Activated T-helper 1 cell treated with anti-CD3 and anti-CD28 coated beads, Interleukin-12 subunit alpha, Interleukin-12 subunit beta, Interleukin-2, Interleukin-4 antibody, amounts not matched to agents 30 ng/mL and 10 ng/mL and 1 ng/mL, durations not matched to agents 14 hours and 24 hours and 36 hours (primary cell): Measurements from ENCODE around the gene MX2. TPM values are rescaled to one million over a fixed set of nuclear protein-coding genes. Genes with fewer than 3 reads are reported as not detected.

Experiments used
- DNase-seq: peaks from one replicate; pipeline ENCODE4 v3.0.0; 2021; ENCODE audit warnings: low spot score
- H3K27ac Mint-ChIP-seq: one replicate; pipeline ENCODE4 v1.8.0; 2021; ENCODE audit warnings: mild to moderate bottlenecking, mixed read lengths
- H3K27me3 Mint-ChIP-seq: one replicate; pipeline ENCODE4 v1.8.0; 2022; ENCODE audit warnings: mild to moderate bottlenecking, moderate library complexity, mixed read lengths; ENCODE audit not compliant: insufficient read depth
- H3K36me3 Mint-ChIP-seq: one replicate; pipeline ENCODE4 v1.8.0; 2021; ENCODE audit warnings: low read depth, mixed read lengths
- H3K4me1 Mint-ChIP-seq: one replicate; pipeline ENCODE4 v1.8.0; 2021; ENCODE audit warnings: low read depth, mixed read lengths
- H3K4me3 Mint-ChIP-seq: one replicate; pipeline ENCODE4 v1.8.0; 2021; ENCODE audit warnings: mild to moderate bottlenecking, moderate library complexity, mixed read lengths
- H3K9me3 Mint-ChIP-seq: one replicate; pipeline ENCODE4 v1.8.0; 2021; ENCODE audit warnings: mixed read lengths
- intact Hi-C: fragments of 100-400 bp; cut with micrococcal nuclease; formaldehyde crosslinking; loops from one replicate; pipeline ENCODE4 v1.15.1; 2024
- total RNA-seq: library from RNA; stranded (reverse); gene quantifications from 2 replicates; pipeline ENCODE4 v1.2.3, GENCODE V29; 2022

MX2 gene
- total RNA-seq, 1 donor from 2014 or later: 8.2 TPM

DNA sequence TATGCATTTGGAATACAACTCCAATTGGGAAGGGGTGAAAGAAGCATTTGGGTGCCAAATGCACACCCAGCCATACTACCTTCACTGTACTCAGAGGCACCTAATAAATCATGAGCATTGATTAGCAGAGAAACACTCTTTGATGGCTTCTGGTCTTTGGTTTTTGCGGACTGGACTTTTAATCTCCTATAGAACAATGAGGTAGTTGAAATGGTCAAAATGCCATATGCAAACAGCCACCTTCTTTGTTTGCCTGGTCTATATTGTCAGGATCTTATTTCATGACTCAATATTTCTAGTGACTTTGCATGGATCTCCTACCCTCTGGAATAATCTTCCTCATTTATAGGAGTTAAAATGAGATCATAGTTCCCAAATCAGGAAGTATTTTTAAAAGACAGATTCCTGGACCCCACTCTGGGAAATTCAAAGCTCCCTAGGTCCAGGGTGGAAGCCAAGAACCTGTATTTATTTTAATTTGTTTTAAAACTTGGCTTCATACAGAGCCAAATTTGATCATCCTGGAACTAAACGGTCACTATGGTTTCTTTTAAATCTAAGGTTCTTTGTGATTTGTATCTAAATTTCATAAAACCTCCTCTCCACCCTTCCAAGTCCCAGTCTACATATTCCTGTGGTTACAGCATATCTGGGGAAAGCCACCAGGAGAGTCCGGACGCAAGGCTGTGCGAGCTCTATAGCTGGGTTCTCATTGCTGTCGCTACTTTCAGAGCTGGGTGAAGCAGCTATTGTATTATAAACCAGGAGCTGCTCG lies 36.5 kb upstream of the MX2 start:
- no peak overlapping the region for H3K27ac Mint-ChIP-seq
- H3K4me1 Mint-ChIP-seq: peaks cover 5% of the 10 kb centered on the region
- no peak for DNase-seq
- peaks cover 10% of the 10 kb centered on the region for H3K27me3 Mint-ChIP-seq
- intact Hi-C loops: no loop called here
- no peaks in the 10 kb centered on the region for H3K9me3 Mint-ChIP-seq
- H3K36me3 Mint-ChIP-seq: no peaks in the 10 kb centered on the region
- no peak overlapping the region for H3K4me3 Mint-ChIP-seq

DNA sequence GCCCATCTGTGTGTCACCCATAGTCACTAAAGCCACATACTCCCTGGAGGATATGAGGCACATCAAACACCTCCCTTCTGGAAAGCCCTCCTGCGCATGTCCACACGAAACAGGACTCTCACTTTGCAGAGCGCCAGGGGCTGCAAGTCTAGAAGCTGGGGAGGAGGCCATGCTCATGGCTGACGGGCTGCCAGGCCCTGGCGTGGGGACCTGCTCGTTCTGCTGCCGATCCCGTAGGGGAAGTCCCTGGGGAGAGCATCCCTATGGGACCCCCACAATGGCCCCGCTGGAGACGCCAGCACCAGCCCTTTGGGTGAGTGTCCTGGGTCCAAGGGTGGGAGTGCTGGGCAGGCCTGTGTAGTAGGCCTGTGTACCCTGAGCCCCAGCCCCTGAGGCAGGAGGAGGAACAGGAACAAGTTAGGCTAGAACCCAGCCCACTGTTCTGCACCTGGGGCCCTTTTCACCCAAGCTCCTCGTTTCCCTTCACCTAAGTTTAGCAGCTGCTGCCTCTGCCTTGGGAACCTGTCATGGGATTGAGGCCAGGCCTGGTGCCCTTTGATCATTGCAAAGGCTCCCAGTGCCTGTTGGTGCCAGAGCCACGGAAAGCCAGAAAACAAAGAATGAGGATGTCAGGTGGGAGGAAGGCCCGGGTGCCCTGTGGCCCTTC lies 35.3 kb upstream of the MX2 start:
- peaks cover 12% of the 10 kb centered on the region for H3K27me3 Mint-ChIP-seq
- H3K4me1 Mint-ChIP-seq: peaks cover 5% of the 10 kb centered on the region
- intact Hi-C loops: no loop called here

DNA sequence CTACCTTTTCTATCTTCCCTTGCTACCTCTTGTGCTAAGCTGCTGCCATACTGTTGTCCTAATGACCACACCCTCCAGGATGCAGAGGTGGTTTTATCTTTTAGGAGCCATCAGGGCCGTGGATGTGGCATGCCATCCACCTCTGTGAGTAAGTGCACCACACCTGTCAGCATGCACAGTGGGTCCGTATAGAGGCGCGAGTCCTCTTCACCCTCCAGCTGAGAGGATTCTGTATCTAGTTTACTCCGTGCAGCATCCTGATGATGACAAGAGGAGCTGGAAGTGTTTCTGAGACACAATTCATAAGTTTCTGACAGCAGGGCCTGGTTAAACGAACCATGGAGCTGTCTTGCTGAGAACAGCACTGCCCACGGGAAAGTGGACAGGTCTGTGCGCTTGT lies 34.1 kb upstream of the MX2 start:
- H3K4me3 Mint-ChIP-seq: no peak overlapping the region
- H3K9me3 Mint-ChIP-seq: peaks cover 3% of the 10 kb centered on the region
- H3K4me1 Mint-ChIP-seq: no peaks in the 10 kb centered on the region
- H3K36me3 Mint-ChIP-seq: no peaks in the 10 kb centered on the region
- intact Hi-C loops: no loop called here
- H3K27ac Mint-ChIP-seq: no peak overlapping the region
- DNase-seq: no peak
- peaks cover 17% of the 10 kb centered on the region for H3K27me3 Mint-ChIP-seq

More for the DNA sequence above, 35.3 kb upstream of the MX2 start:
- no peak overlapping the region for H3K27ac Mint-ChIP-seq
- no peak for DNase-seq
- no peak overlapping the region for H3K4me3 Mint-ChIP-seq
- no peaks in the 10 kb centered on the region for H3K9me3 Mint-ChIP-seq
- H3K36me3 Mint-ChIP-seq: no peaks in the 10 kb centered on the region

DNA sequence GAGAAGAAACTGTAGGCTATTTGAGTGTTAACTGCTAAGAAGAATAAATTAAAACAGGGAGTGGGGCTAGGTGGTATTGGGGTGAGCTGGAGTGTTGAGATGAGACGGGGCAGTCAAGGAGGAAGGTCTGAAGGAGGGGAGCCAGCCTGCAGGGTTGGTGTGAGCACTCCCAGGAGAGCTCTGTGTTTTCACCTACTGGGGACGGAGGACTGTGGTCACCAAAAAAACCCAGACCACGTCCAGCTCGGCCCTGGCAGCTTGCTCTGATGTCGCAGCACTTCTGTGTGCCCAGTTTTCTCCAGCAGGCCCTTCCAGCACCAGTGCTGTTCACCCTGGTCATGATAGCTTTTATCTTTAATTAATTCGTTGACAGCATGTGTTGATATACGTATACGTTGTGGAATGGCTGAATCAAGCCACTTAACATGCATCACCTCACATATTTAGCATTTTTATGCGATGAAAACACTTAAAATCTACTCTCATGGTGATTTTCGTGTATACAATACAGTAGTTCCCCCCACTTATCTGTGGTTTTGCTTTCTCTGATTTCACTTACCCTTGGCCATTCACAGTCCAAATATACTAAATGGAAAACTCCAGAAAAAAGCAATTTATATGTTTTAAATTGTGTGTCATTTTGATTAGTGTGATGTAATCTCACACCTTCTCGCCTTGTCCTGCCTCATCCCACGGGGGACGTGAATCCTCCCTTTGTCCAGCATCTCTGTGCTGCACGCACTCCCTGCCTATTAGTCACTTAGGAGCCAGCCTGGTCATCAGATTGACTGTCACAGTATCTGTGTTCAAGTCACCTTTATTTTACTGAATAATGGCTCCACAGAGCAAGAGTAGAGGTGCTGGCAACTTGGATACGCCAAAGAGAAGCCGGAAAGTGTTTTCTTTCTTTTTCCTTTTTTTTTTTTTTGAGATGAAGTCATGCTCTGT lies 32.9 kb upstream of the MX2 start:
- no peak overlapping the region for H3K27ac Mint-ChIP-seq
- peaks cover 12% of the 10 kb centered on the region for H3K9me3 Mint-ChIP-seq
- peaks cover 12% of the 10 kb centered on the region for H3K27me3 Mint-ChIP-seq
- H3K4me1 Mint-ChIP-seq: no peaks in the 10 kb centered on the region
- intact Hi-C loops: no loop called here
- no peak for DNase-seq
- no peak overlapping the region for H3K4me3 Mint-ChIP-seq
- H3K36me3 Mint-ChIP-seq: no peaks in the 10 kb centered on the region

DNA sequence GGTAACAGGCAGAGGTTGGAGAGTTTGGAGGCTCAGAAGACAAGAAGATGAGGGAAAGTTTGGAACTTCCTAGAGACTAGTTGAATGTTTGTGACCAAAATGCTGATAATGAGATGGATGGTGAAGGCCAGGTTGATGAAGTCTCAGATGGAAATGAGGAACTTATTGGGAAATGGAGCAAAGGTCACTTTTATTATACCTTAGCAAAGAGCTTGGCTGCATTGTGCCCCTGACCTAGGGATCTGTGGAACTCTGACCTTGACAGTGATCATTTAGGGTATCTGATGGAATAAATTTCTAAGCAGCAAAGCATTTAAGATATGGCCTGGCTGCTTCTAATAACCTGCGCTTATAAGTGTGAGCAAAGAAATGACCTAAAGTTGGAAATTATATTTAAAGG lies 28.1 kb upstream of the MX2 start:
- intact Hi-C loops: no loop called here
- no peaks in the 10 kb centered on the region for H3K36me3 Mint-ChIP-seq
- peaks cover 13% of the 10 kb centered on the region for H3K9me3 Mint-ChIP-seq
- DNase-seq: no peak
- H3K4me3 Mint-ChIP-seq: no peak overlapping the region
- H3K27me3 Mint-ChIP-seq: peaks cover 12% of the 10 kb centered on the region
- no peak overlapping the region for H3K27ac Mint-ChIP-seq
- no peaks in the 10 kb centered on the region for H3K4me1 Mint-ChIP-seq

DNA sequence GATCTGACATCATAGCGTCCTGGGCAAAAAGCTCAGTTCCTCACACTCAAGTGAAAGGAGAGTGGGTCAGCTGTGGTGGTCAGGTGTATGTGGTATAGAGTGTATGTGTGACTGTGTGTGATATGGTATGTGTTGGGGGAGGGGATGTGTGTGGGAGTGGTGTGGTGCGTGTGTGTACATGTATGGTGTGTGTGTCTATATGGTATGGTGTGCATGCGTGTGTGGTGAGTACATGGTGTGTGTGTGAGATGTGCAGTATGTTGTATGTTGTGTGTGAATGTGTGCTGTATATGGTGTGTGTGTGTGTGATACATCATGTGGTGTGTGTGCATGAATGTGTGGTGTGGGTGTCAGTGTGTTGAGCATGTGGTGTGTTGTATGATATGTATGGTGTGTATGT lies 24.3 kb upstream of the MX2 start:
- H3K9me3 Mint-ChIP-seq: peaks cover 18% of the 10 kb centered on the region

DNA sequence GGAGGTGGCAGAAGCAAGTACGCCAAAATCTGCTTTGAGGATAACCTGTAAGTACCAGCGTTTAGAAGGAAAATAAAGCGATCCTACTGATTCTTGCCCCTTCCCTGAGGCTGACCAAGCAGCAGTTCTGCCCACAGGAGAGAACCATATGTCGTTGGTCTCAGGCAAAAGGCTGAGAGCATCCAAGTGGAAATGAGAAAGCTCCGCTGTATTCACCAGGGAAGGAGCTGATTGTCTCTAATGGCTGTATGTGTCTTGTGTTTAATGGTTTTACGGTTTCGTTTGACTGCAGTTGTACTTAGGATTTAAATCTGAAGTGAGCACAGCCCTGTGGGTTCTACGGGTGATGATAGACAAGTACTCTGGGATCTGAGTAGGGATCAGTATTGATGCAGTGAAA lies 23.4 kb upstream of the MX2 start:
- H3K4me1 Mint-ChIP-seq: no peaks in the 10 kb centered on the region
- intact Hi-C loops: no loop called here
- no peak overlapping the region for H3K4me3 Mint-ChIP-seq
- peaks cover 11% of the 10 kb centered on the region for H3K9me3 Mint-ChIP-seq
- no peak for DNase-seq
- no peaks in the 10 kb centered on the region for H3K36me3 Mint-ChIP-seq
- H3K27ac Mint-ChIP-seq: no peak overlapping the region
- H3K27me3 Mint-ChIP-seq: peaks cover 14% of the 10 kb centered on the region

More for the DNA sequence above, 24.3 kb upstream of the MX2 start:
- Mint-ChIP-seq H3K4me1 (no peaks in the 10 kb centered on the region), H3K27me3 (peaks cover 10% of the 10 kb centered on the region), H3K36me3 (no peaks in the 10 kb centered on the region), H3K4me3 (no peak overlapping the region), H3K27ac (no peak overlapping the region)
- DNase-seq: no peak
- intact Hi-C loops: no loop called here

DNA sequence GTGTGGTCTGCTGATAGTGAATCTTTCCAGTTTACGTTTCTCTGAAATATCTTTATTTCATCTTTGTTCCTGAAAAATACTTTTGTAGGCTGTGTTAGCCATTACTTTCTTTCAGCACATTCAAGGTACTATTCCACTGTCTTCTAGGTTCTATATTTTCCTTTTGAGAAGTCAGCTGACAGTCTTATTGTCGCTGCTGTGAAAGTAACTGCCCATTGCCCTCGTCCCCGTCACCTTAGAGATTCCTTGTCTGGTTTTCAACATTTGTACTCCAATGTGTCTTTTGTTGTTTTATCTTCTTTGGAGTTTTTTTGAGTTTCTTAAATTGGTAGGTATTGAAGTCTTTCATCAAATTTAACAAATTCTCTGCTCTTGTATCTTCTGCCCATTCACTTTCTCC lies 19.8 kb upstream of the MX2 start:
- peaks cover 22% of the 10 kb centered on the region for H3K27me3 Mint-ChIP-seq
- no peak for DNase-seq
- intact Hi-C loops: no loop called here

DNA sequence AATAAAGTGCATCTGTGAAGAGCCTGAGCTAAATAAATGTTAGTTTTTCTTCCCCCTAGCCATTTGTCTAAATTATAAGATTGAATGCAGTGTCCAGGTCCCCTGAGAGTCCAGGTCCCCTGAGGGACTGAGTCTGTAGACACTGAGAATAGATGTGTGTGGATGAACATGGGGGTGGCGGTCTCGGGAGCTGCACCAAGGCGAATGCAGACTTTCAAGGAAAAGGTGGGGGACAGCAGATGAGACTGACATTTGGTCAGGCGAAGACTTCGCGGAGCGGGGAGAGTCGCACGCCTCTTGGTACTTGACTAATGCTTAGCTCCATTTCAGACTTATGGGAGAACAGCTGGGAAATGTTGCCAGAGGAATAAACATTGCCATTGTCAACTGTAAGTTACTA lies 17.7 kb upstream of the MX2 start:
- no peak overlapping the region for H3K27ac Mint-ChIP-seq
- intact Hi-C loops: no loop called here
- no peak overlapping the region for H3K4me3 Mint-ChIP-seq
- peaks cover 30% of the 10 kb centered on the region for H3K27me3 Mint-ChIP-seq
- DNase-seq: no peak
- H3K4me1 Mint-ChIP-seq: no peaks in the 10 kb centered on the region
- no peaks in the 10 kb centered on the region for H3K36me3 Mint-ChIP-seq
- peaks cover 5% of the 10 kb centered on the region for H3K9me3 Mint-ChIP-seq

More for the DNA sequence above, 19.8 kb upstream of the MX2 start:
- no peaks in the 10 kb centered on the region for H3K4me1 Mint-ChIP-seq
- peaks cover 5% of the 10 kb centered on the region for H3K9me3 Mint-ChIP-seq
- no peak overlapping the region for H3K4me3 Mint-ChIP-seq
- no peaks in the 10 kb centered on the region for H3K36me3 Mint-ChIP-seq
- no peak overlapping the region for H3K27ac Mint-ChIP-seq

DNA sequence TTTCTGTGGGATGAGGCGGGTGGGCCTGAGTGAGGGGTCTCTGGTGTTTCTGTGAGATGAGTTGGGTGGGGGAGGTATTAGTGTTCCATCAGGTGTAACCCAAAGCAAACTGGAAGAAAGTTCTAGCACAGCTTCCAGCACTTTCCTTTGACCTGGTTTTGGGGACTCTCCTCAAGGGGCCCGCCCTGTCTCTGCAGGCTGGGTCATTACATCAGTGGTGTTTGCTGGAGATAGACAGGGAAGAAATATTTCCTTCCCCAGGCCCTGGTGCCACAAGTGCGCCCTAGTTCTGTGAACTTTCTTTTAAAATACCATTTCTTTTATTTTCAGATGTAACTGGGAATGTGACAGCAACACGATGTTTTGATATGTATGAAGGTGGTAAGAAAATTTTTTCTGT lies 16.5 kb upstream of the MX2 start:
- no peak overlapping the region for H3K27ac Mint-ChIP-seq
- H3K4me1 Mint-ChIP-seq: no peaks in the 10 kb centered on the region
- intact Hi-C loops: no loop called here

DNA sequence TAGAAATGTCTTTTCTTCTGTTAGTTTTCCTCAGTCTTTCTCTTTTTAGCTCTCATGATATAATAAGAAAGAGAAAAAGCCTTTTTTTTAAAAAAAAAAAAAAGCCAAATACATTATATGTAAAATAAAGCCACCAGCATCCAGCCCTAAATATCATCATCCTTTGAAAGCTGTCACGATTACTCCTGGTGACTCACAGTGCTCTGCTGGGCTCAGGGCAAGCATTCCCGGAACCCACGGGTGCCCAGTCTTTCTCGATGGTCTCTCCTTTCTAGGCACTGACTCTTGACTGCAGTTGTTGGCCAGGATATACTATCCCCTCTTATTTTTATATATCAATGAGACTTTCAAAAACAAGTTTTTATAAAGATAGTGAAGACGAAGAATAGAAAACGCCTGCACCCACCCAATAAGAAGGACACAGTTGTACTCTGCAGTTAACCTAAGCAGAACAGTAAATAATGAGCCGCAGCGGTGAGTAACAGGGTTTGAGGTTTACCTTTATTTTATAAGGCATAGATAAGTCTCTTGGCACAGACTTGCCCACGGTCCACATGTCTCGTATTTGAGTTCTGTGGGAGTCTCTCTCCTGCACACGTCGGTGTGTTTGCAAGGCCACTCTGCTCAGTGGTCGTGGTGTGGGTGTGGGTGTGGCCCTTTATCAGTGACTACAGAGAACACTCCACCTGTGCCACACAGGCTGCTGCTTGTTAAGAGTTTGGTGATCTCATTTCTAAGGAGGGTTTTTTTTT lies 15.7 kb upstream of the MX2 start:
- H3K4me3 Mint-ChIP-seq: no peak overlapping the region
- intact Hi-C loops: no loop called here
- H3K4me1 Mint-ChIP-seq: no peaks in the 10 kb centered on the region

More for the DNA sequence above, 16.5 kb upstream of the MX2 start:
- H3K27me3 Mint-ChIP-seq: peaks cover 32% of the 10 kb centered on the region
- peaks cover 5% of the 10 kb centered on the region for H3K9me3 Mint-ChIP-seq
- H3K36me3 Mint-ChIP-seq: no peaks in the 10 kb centered on the region
- DNase-seq: no peak
- no peak overlapping the region for H3K4me3 Mint-ChIP-seq

DNA sequence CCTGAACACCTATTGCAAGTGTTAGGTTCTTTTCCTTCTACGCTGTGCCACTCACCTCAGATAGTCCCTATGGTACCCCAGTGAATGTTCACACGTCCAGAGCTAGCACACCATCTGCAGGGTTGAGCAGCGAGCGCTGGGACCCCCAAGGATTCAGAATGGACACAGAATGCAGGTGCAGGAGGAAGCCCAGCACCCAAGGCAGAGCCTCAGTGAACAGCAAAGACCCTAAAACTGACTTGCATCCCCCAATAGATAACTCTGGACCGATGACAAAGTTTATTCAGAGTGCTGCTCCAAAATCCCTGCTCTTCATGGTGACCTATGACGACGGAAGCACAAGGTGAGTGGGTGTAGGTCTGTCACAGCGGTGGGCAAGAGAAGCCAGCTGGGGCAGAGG lies 15.1 kb upstream of the MX2 start:
- no peak overlapping the region for H3K4me3 Mint-ChIP-seq
- intact Hi-C loops: no loop called here
- DNase-seq: no peak
- H3K27ac Mint-ChIP-seq: no peak overlapping the region
- H3K9me3 Mint-ChIP-seq: peaks cover 5% of the 10 kb centered on the region
- H3K36me3 Mint-ChIP-seq: no peaks in the 10 kb centered on the region
- H3K4me1 Mint-ChIP-seq: no peaks in the 10 kb centered on the region
- H3K27me3 Mint-ChIP-seq: peaks cover 32% of the 10 kb centered on the region

More for the DNA sequence above, 15.7 kb upstream of the MX2 start:
- H3K27me3 Mint-ChIP-seq: peaks cover 34% of the 10 kb centered on the region
- H3K27ac Mint-ChIP-seq: no peak overlapping the region
- no peak for DNase-seq
- no peaks in the 10 kb centered on the region for H3K36me3 Mint-ChIP-seq
- peaks cover 5% of the 10 kb centered on the region for H3K9me3 Mint-ChIP-seq
